ENCODE results near the gene TRIM33. TPM values are rescaled to one million over a fixed set of nuclear protein-coding genes. Genes with fewer than 3 reads are reported as not detected.

Gene TRIM33
- total RNA-seq, 2 donors from 2014 or later, result 36.7 to 54.9 TPM

DNA sequence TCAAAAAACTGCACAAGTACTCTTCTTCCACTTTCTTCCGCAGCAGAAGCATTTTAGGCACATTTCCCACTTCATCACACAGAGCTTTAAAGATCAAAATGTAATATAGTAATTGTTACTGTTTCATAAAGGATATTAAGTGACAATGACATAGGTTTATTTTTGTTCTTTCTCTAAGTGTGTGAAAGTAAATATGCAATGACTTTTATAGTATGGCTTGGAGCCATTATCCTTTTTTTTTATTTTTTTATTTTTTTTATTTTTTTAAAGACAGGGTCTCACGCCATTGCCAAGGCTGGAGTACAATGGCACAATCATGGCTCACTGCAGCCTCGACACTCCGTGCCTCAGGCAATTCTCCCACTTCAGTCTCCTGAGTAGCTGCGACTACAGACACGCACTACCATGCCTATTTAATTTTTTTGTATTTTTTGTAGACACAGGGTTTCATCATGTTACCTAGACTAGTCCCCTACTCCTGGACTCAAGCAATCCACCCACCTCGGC, 7.0 kb downstream of the TRIM33 start:
- Histone ChIP-seq H3K4me1 (replicated peaks) (no peaks in the 10 kb centered on the region), H3K9me3 (no peaks in the 10 kb centered on the region), H3K27ac (no peak overlapping the region), H3K27me3 (replicated peaks; ENCODE audit: insufficient read depth) (no peaks in the 10 kb centered on the region), H3K36me3 (no peaks in the 10 kb centered on the region), H3K4me3 (no peak overlapping the region)
- TF ChIP-seq POLR2AphosphoS5 (IDR thresholded peaks at IDR 0.05) (no peak), POLR2A (IDR thresholded peaks at IDR 0.05) (no peak), CTCF (IDR thresholded peaks at IDR 0.05) (no peak)
- no peak for DNase-seq (ENCODE audit: low spot score)
- intact Hi-C loops (cut with DNase I), result no loop called here
- WGBS, result 42% methylated on average over 7 of the region's 7 CpGs

- Histone ChIP-seq H3K27ac (no peak overlapping the region), H3K4me3 (no peak overlapping the region), H3K36me3 (no peaks in the 10 kb centered on the region), H3K9me3 (no peaks in the 10 kb centered on the region), H3K4me1 (replicated peaks) (no peaks in the 10 kb centered on the region), H3K27me3 (replicated peaks; ENCODE audit: insufficient read depth) (no peaks in the 10 kb centered on the region)
- no peak for DNase-seq (ENCODE audit: low spot score)
- TF ChIP-seq CTCF (IDR thresholded peaks at IDR 0.05) (no peak), POLR2AphosphoS5 (IDR thresholded peaks at IDR 0.05) (no peak), POLR2A (IDR thresholded peaks at IDR 0.05) (no peak)
- intact Hi-C loops (cut with DNase I), result no loop called here
These were observed 8.9 kb downstream of the TRIM33 start for GRCh38 chr1:114502080-114502479.

GRCh38 chr1:114499478-114499877, 11.5 kb downstream of the TRIM33 start:
- no peak overlapping the region for H3K4me3 ChIP-seq
- H3K9me3 ChIP-seq, result no peaks in the 10 kb centered on the region
- H3K4me1 ChIP-seq (replicated peaks), result no peaks in the 10 kb centered on the region
- no peaks in the 10 kb centered on the region for H3K36me3 ChIP-seq
- DNase-seq (ENCODE audit: low spot score), result no peak
- intact Hi-C loops (cut with DNase I), result no loop called here
- H3K27me3 ChIP-seq (replicated peaks; ENCODE audit: insufficient read depth), result no peaks in the 10 kb centered on the region
- no peak overlapping the region for H3K27ac ChIP-seq
- TF ChIP-seq CTCF (IDR thresholded peaks at IDR 0.05), result no peak
- no peak for TF ChIP-seq POLR2A (IDR thresholded peaks at IDR 0.05)
- no peak for TF ChIP-seq POLR2AphosphoS5 (IDR thresholded peaks at IDR 0.05)

DNA sequence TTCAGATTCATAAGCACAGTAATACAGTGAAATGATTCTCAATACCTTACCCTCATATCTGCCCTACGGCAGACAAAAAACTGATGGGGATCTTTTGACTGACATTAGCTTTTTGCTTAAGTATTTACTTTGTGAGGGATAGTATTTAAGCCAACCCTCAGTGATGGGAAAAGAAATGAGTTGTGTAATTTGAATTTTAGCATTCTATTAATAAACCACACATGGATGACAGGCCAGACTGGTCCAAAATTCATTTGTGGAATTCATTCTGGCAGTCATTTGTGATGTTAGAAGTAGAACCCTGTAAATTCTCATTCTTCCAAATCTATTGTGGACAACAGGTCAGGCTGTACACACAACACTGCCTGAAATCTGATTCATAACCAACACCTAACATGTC, 14.9 kb downstream of the TRIM33 start:
- no peak for DNase-seq (ENCODE audit: low spot score)
- no peak for TF ChIP-seq CTCF (IDR thresholded peaks at IDR 0.05)
- no peak for TF ChIP-seq POLR2AphosphoS5 (IDR thresholded peaks at IDR 0.05)
- TF ChIP-seq POLR2A (IDR thresholded peaks at IDR 0.05), result no peak
- Histone ChIP-seq H3K27ac (no peak overlapping the region), H3K36me3 (no peaks in the 10 kb centered on the region), H3K9me3 (no peaks in the 10 kb centered on the region), H3K4me3 (no peak overlapping the region), H3K27me3 (replicated peaks; ENCODE audit: insufficient read depth) (no peaks in the 10 kb centered on the region), H3K4me1 (replicated peaks) (no peaks in the 10 kb centered on the region)
- intact Hi-C loops (cut with DNase I), result no loop called here
- 73% methylated on average over 1 of the region's 1 CpG for WGBS

GRCh38 chr1:114495486-114495885, 15.5 kb downstream of the TRIM33 start:
- Histone ChIP-seq H3K27me3 (replicated peaks; ENCODE audit: insufficient read depth) (no peaks in the 10 kb centered on the region), H3K4me3 (no peak overlapping the region), H3K36me3 (no peaks in the 10 kb centered on the region), H3K9me3 (no peaks in the 10 kb centered on the region), H3K4me1 (replicated peaks) (no peaks in the 10 kb centered on the region), H3K27ac (no peak overlapping the region)
- TF ChIP-seq CTCF (IDR thresholded peaks at IDR 0.05) (no peak), POLR2A (IDR thresholded peaks at IDR 0.05) (no peak), POLR2AphosphoS5 (IDR thresholded peaks at IDR 0.05) (no peak)
- WGBS, result 49% methylated on average over 2 of the region's 2 CpGs
- intact Hi-C loops (cut with DNase I), result no loop called here
- DNase-seq (ENCODE audit: low spot score), result no peak

Measured in prostate gland (tissue), 2 donors.